ENCODE results near the gene NFASC. TPM values are rescaled to one million over a fixed set of nuclear protein-coding genes. Genes with fewer than 3 reads are reported as not detected.

Gene NFASC
- total RNA-seq, 1 donor from 2014 or later = 6.9 TPM

- H3K4me1 Mint-ChIP-seq (ENCODE audit: low read depth) = no peaks in the 10 kb centered on the region
- DNase-seq (ENCODE audit: low spot score, unreplicated experiment) = no peak
- no peak overlapping the region for H3K27ac Mint-ChIP-seq
- H3K4me3 Mint-ChIP-seq (ENCODE audit: low read depth) = no peak overlapping the region
- no peak for TF ChIP-seq CTCF (IDR thresholded peaks at IDR 0.05; ENCODE audit: unreplicated experiment)
- no peaks in the 10 kb centered on the region for H3K9me3 Mint-ChIP-seq (ENCODE audit: low read depth)
- no peaks in the 10 kb centered on the region for H3K36me3 Mint-ChIP-seq (ENCODE audit: insufficient read depth)
- peaks cover 5% of the 10 kb centered on the region for H3K27me3 Mint-ChIP-seq
Observed at GRCh38 chr1:204980840-204981405, 110.3 kb downstream of the NFASC start.

- H3K27me3 Mint-ChIP-seq = peaks cover 4% of the 10 kb centered on the region
- no peak for TF ChIP-seq CTCF (IDR thresholded peaks at IDR 0.05; ENCODE audit: unreplicated experiment)
- H3K4me1 Mint-ChIP-seq (ENCODE audit: low read depth) = no peaks in the 10 kb centered on the region
- H3K27ac Mint-ChIP-seq = no peak overlapping the region
- no peak for DNase-seq (ENCODE audit: low spot score, unreplicated experiment)
- H3K4me3 Mint-ChIP-seq (ENCODE audit: low read depth) = no peak overlapping the region
- no peaks in the 10 kb centered on the region for H3K36me3 Mint-ChIP-seq (ENCODE audit: insufficient read depth)
- H3K9me3 Mint-ChIP-seq (ENCODE audit: low read depth) = no peaks in the 10 kb centered on the region
Observed at GRCh38 chr1:204983136-204983535, 112.5 kb downstream of the NFASC start.

- Mint-ChIP-seq H3K4me1 (ENCODE audit: low read depth) (no peaks in the 10 kb centered on the region), H3K27ac (no peak overlapping the region), H3K27me3 (peaks cover 9% of the 10 kb centered on the region), H3K9me3 (ENCODE audit: low read depth) (no peaks in the 10 kb centered on the region), H3K4me3 (ENCODE audit: low read depth) (no peak overlapping the region), H3K36me3 (ENCODE audit: insufficient read depth) (no peaks in the 10 kb centered on the region)
- TF ChIP-seq CTCF (IDR thresholded peaks at IDR 0.05; ENCODE audit: unreplicated experiment) = no peak
- no peak for DNase-seq (ENCODE audit: low spot score, unreplicated experiment)
Observed at GRCh38 chr1:204983881-204984280, 113.2 kb downstream of the NFASC start.

GRCh38 chr1:204984499-204984898 is 113.8 kb downstream of the NFASC start:
- no peak for DNase-seq (ENCODE audit: low spot score, unreplicated experiment)
- Mint-ChIP-seq H3K4me3 (ENCODE audit: low read depth) (no peak overlapping the region), H3K36me3 (ENCODE audit: insufficient read depth) (no peaks in the 10 kb centered on the region), H3K27me3 (peaks cover 14% of the 10 kb centered on the region), H3K27ac (no peak overlapping the region), H3K4me1 (ENCODE audit: low read depth) (no peaks in the 10 kb centered on the region), H3K9me3 (ENCODE audit: low read depth) (no peaks in the 10 kb centered on the region)
- no peak for TF ChIP-seq CTCF (IDR thresholded peaks at IDR 0.05; ENCODE audit: unreplicated experiment)

GRCh38 chr1:204986181-204986580 is 115.5 kb downstream of the NFASC start:
- no peaks in the 10 kb centered on the region for H3K36me3 Mint-ChIP-seq (ENCODE audit: insufficient read depth)
- DNase-seq (ENCODE audit: low spot score, unreplicated experiment) = no peak
- no peaks in the 10 kb centered on the region for H3K9me3 Mint-ChIP-seq (ENCODE audit: low read depth)
- no peak overlapping the region for H3K4me3 Mint-ChIP-seq (ENCODE audit: low read depth)
- H3K4me1 Mint-ChIP-seq (ENCODE audit: low read depth) = no peaks in the 10 kb centered on the region
- H3K27ac Mint-ChIP-seq = no peak overlapping the region
- H3K27me3 Mint-ChIP-seq = peaks cover 21% of the 10 kb centered on the region
- no peak for TF ChIP-seq CTCF (IDR thresholded peaks at IDR 0.05; ENCODE audit: unreplicated experiment)
